ENCODE measurements around the gene SCN3B. TPM values are rescaled to one million over a fixed set of nuclear protein-coding genes. Genes with fewer than 3 reads are reported as not detected.

Gene SCN3B
- total and polyA plus RNA-seq, 7 donors, result 11.1 to 69.0 (median 21.7) TPM

DNA sequence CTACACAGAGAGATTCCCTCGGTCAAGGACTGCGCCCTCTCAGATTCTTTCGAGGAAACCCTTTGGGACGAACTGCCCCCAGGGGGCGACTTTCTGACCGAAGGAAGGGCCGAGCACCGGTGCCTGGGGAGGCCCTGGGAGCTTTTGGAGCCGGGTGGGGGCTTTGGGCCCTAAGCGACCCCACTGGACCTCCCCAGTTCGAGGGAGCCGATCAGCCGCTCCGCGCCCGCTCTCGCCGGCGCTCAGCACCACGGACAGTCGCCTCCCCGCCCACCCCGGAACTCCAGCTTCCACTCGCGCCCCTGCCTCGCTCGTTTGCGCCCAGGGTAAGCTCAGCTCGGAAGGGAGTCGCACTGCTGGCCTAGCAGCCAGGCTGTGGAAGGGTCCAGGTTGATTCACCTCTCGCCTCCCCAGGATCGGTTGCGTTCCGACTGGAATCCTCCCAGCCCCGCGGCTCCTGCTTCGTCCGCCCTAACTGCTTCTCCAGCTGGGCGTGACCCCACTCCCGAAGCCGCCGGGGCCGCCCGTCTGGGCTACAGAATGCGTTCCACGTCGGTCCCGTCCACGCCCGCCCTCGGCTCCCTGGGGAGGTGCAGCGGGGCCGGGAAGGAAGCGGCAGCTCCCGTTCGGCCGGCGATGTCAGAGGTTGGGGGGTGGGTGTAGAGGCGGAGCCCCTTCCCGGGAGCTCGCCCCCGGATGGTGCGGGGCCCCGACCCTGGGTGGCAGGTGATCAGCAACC lies 428 bp downstream of the SCN3B start:
- H3K4me3 ChIP-seq, result peak overlapping the region; percentile 71
- peaks cover 0 to 4% of the 10 kb centered on the region in 2 donors for H3K36me3 ChIP-seq (ENCODE audit: insufficient read depth in 1 of 2, low read depth in 1 of 2)
- DNase-seq (peak; percentile 58 to 79), ATAC-seq (peak; percentile 31 to 58 (median 45))
- H3K27me3 ChIP-seq (ENCODE audit: insufficient read depth in 3 of 3, low read length in 2 of 3), result no peaks in the 10 kb centered on the region
- intact Hi-C loops (cut with DNase I), result no loop called here
- peaks cover 26% of the 10 kb centered on the region for H3K4me1 ChIP-seq
- no peaks in the 10 kb centered on the region for H3K9me3 ChIP-seq
- TF ChIP-seq, protein P1, sequence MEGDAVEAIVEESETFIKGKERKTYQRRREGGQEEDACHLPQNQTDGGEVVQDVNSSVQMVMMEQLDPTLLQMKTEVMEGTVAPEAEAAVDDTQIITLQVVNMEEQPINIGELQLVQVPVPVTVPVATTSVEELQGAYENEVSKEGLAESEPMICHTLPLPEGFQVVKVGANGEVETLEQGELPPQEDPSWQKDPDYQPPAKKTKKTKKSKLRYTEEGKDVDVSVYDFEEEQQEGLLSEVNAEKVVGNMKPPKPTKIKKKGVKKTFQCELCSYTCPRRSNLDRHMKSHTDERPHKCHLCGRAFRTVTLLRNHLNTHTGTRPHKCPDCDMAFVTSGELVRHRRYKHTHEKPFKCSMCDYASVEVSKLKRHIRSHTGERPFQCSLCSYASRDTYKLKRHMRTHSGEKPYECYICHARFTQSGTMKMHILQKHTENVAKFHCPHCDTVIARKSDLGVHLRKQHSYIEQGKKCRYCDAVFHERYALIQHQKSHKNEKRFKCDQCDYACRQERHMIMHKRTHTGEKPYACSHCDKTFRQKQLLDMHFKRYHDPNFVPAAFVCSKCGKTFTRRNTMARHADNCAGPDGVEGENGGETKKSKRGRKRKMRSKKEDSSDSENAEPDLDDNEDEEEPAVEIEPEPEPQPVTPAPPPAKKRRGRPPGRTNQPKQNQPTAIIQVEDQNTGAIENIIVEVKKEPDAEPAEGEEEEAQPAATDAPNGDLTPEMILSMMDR (IDR thresholded peaks at IDR 0.05), result no peak
- peak overlapping the region; percentile 93 for H3K27ac ChIP-seq
- WGBS, 3 donors, result 0 to 1% (median 0%) methylated on average over 49 to 64 of the region's 64 CpGs

DNA sequence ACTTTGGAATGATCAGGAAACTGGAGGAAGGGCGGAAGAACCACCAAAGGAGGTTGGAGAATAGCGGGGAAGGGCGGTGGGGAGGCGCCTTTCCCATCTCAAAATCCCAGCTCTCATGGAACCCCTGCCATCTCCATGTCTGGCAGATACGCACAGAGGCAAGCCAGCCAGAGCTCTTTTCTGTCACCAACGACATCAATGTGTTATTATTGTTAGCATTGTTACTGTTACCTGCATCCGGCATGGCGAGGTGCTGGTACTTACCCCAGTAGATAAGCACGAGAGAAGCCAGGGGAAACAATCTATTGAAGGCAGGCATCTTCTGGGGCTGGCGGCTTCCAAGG lies 969 bp downstream of the SCN3B start:
- no peak for ATAC-seq
- TF ChIP-seq, protein P1 (IDR thresholded peaks at IDR 0.05), result no peak
- intact Hi-C loops (cut with DNase I), result no loop called here
- Histone ChIP-seq H3K27me3 (ENCODE audit: insufficient read depth in 3 of 3, low read length in 2 of 3) (no peaks in the 10 kb centered on the region), H3K36me3 (ENCODE audit: insufficient read depth in 1 of 2, low read depth in 1 of 2) (peaks cover 4% of the 10 kb centered on the region in 2 donors), H3K4me1 (peaks cover 26% of the 10 kb centered on the region), H3K9me3 (no peaks in the 10 kb centered on the region), H3K27ac (peak overlapping the region; percentile 93), H3K4me3 (peak overlapping the region; percentile 71)
- no peak for DNase-seq
- 15 to 18% (median 16%) methylated on average over 10 of the region's 10 CpGs for WGBS, 3 donors

- peaks cover 4 to 5% of the 10 kb centered on the region in 2 donors for H3K36me3 ChIP-seq (ENCODE audit: insufficient read depth in 1 of 2, low read depth in 1 of 2)
- ATAC-seq (no peak), DNase-seq (no peak)
- no peak overlapping the region for H3K27ac ChIP-seq
- peaks cover 24% of the 10 kb centered on the region for H3K4me1 ChIP-seq
- TF ChIP-seq, protein P1 (IDR thresholded peaks at IDR 0.05), result no peak
- peak overlapping the region; percentile 71 for H3K4me3 ChIP-seq
- intact Hi-C loops (cut with DNase I), result no loop called here
- no peaks in the 10 kb centered on the region for H3K27me3 ChIP-seq (ENCODE audit: insufficient read depth in 3 of 3, low read length in 2 of 3)
- WGBS, 3 donors, result 52 to 56% (median 55%) methylated on average over 2 of the region's 2 CpGs
- no peaks in the 10 kb centered on the region for H3K9me3 ChIP-seq
Measured at GRCh38 chr11:123652599-123652998, 1.8 kb downstream of the SCN3B start.

DNA sequence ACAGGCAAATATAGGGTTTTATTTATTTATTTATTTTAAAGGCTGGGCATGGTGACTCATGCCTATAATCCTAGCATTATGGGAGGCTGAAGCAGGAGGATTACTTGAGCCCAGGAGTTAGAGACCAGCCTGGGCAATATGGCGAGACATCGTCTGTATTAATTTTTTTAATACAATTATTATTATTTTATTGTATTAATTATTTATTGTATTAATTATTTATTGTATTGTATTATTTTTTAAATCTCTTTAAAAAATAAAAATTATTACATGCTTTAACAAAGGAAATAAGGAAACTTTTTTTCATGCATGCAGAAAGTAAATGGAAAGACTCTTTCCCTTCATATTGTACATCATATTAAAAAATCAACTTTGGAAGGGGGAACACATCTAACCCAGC lies 3.5 kb downstream of the SCN3B start:
- no peaks in the 10 kb centered on the region for H3K9me3 ChIP-seq
- WGBS, 3 donors, result 96 to 98% (median 97%) methylated on average over 2 of the region's 2 CpGs
- H3K27ac ChIP-seq, result no peak overlapping the region
- intact Hi-C loops (cut with DNase I), result no loop called here
- TF ChIP-seq, protein P1 (IDR thresholded peaks at IDR 0.05), result no peak
- no peak overlapping the region for H3K4me3 ChIP-seq
- peaks cover 4 to 5% of the 10 kb centered on the region in 2 donors for H3K36me3 ChIP-seq (ENCODE audit: insufficient read depth in 1 of 2, low read depth in 1 of 2)
- H3K4me1 ChIP-seq, result peaks cover 13% of the 10 kb centered on the region
- DNase-seq, result no peak
- no peak for ATAC-seq
- no peaks in the 10 kb centered on the region for H3K27me3 ChIP-seq (ENCODE audit: insufficient read depth in 3 of 3, low read length in 2 of 3)

All from psoas muscle (tissue), 8 donors.